ENCODE measurements around the gene PPT1. TPM values are rescaled to one million over a fixed set of nuclear protein-coding genes. Genes with fewer than 3 reads are reported as not detected.
"Not testable (repeated sequence)": the region's sequence is repeated elsewhere in the genome, so short reads cannot be mapped to it uniquely, and the experiment has no call there.

The PPT1 gene
- total RNA-seq, 2 donors from 2014 or later: 30.0 to 34.6 TPM

DNA sequence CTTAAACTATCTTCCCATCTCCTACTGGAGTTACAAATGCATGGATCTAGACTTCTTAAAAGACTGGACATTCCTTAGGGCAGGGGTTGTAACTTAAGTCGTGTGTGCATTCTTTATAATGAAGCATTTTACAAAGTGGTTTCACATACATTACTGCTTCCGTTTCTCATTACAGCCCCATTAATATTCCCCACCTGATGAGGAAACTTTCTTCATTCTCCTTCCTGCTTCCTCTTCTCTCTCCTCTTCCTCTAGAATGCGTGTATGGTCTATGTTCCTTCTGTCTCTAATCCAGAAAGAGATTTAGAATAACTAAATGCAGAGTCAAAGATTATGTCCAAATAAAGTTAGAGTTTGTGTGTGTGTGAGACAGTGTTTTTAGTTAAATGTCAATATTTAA is 58.4 kb downstream of the PPT1 start:
- peaks cover 0 to 79% of the 10 kb centered on the region in 2 donors for H3K4me1 ChIP-seq
- H3K9me3 ChIP-seq: no peaks in the 10 kb centered on the region

DNA sequence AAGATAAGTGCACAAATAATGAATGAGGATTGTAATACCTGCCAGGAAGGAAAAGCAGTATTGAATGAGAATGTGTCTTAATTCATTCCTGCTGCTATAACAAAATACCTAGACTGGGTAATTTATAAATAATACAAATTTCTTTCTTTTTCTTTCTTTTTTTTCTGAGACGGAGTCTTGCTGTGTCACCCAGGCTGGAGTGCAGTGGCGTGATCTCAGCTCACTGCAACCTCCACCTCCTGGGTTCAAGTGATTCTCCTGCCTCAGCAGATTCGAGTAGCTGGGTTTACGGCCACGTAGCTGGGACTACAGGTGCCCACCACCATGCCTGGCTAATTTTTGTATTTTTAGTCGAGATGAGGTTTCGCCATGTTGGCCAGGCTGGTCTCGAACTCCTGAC is 59.8 kb downstream of the PPT1 start:
- not testable (repeated sequence) for H3K4me3 ChIP-seq; DNase-seq (ENCODE audit: low spot score); H3K27me3 ChIP-seq; H3K36me3 ChIP-seq; H3K9me3 ChIP-seq
- Histone ChIP-seq H3K27ac (peak overlapping the region; percentile 81 to 100), H3K4me1 (peaks cover 0 to 66% of the 10 kb centered on the region in 2 donors)

More for the DNA sequence above, 58.4 kb downstream of the PPT1 start:
- no peak for DNase-seq (ENCODE audit: low spot score)
- Histone ChIP-seq H3K36me3 (no peaks in the 10 kb centered on the region), H3K27me3 (no peaks in the 10 kb centered on the region), H3K4me3 (no peak overlapping the region), H3K27ac (peak overlapping the region; percentile 99 to 100)
- TF ChIP-seq, protein P1, sequence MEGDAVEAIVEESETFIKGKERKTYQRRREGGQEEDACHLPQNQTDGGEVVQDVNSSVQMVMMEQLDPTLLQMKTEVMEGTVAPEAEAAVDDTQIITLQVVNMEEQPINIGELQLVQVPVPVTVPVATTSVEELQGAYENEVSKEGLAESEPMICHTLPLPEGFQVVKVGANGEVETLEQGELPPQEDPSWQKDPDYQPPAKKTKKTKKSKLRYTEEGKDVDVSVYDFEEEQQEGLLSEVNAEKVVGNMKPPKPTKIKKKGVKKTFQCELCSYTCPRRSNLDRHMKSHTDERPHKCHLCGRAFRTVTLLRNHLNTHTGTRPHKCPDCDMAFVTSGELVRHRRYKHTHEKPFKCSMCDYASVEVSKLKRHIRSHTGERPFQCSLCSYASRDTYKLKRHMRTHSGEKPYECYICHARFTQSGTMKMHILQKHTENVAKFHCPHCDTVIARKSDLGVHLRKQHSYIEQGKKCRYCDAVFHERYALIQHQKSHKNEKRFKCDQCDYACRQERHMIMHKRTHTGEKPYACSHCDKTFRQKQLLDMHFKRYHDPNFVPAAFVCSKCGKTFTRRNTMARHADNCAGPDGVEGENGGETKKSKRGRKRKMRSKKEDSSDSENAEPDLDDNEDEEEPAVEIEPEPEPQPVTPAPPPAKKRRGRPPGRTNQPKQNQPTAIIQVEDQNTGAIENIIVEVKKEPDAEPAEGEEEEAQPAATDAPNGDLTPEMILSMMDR (IDR thresholded peaks at IDR 0.05): no peak

DNA sequence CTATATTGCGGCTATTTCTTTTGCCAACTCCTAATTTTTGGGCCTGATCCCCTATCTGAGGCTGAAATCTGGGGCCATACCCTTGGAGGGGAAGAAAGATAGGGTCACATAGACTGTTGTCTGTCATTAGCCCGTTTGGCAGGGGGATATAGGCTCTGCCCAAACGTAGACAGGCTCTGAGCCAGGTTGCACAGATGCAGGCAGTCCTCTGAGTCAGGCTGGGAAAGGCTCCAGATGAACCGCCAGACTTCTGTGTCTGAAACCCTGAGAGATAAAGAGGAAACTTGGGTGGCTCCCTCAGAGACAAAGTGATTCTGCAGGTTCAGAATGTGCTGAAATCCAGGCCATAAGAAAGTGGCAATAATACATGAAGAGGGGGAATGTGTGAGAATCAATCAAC is 60.5 kb downstream of the PPT1 start:
- no peaks in the 10 kb centered on the region for H3K36me3 ChIP-seq
- peaks cover 0 to 59% of the 10 kb centered on the region in 2 donors for H3K4me1 ChIP-seq
- peak; percentile 82 for DNase-seq (ENCODE audit: low spot score)
- H3K27ac ChIP-seq: peak overlapping the region; percentile 81 to 100
- no peak overlapping the region for H3K4me3 ChIP-seq
- TF ChIP-seq, protein P1 (IDR thresholded peaks at IDR 0.05): no peak
- no peaks in the 10 kb centered on the region for H3K9me3 ChIP-seq
- H3K27me3 ChIP-seq: no peaks in the 10 kb centered on the region

DNA sequence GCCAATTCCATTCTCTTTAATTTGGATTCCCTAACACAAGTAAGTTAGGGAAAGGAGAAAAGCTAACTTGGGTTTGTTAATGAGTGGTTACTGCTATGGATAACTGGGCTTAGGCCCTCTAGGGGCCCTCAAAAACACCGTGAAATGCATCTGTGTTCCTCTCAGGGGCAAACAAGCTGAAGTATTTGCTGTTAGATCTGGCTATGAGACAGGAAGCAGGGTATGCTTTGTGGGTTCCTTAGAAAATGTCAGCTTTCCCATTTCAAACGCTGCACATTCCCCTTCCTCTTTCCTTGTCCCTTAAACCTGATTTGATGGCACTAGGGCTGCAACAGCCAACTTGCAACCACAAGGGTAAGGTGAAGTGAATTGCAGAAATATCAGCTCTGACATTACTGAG is 62.2 kb downstream of the PPT1 start:
- Histone ChIP-seq H3K36me3 (no peaks in the 10 kb centered on the region), H3K9me3 (no peaks in the 10 kb centered on the region), H3K4me3 (no peak overlapping the region), H3K4me1 (peaks cover 0 to 52% of the 10 kb centered on the region in 2 donors), H3K27me3 (no peaks in the 10 kb centered on the region), H3K27ac (peak overlapping the region; percentile 46 to 60)
- TF ChIP-seq, protein P1 (IDR thresholded peaks at IDR 0.05): no peak
- DNase-seq (ENCODE audit: low spot score): no peak

DNA sequence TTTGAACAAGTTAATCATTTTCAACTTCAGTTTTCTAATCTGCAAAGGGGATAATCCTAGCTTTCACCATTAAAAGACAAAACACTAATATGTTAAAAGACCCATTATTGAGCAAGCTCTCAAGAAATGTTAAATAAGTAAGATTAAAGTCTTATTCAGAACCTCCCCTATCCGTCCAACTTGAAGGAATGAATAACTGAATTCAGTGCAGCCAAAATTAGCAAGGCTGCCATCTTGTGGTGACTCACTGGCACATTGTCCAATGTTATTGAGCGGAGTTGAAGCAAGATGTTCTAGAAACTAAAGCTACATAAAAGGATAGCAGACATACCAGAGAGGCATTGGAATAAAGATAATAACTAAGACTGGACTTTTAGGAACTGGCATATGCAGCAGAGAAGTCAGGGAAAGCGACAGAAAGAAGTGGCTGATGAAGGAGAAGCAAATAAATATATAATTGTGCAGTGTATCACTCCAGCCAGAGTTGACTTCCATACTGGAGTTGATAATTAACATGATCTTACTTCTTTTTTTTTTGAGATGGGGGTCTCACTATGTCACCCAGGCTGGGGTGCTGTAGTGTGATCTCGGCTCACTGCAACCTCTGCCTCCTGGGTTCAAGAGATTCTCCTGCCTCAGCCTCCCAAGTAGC is 64.7 kb downstream of the PPT1 start:
- Histone ChIP-seq H3K9me3 (no peaks in the 10 kb centered on the region), H3K27ac (no peak overlapping the region), H3K4me1 (peaks cover 0 to 28% of the 10 kb centered on the region in 2 donors), H3K4me3 (no peak overlapping the region), H3K27me3 (no peaks in the 10 kb centered on the region), H3K36me3 (no peaks in the 10 kb centered on the region)
- TF ChIP-seq, protein P1 (IDR thresholded peaks at IDR 0.05): peak; percentile 65 to 76
- peak; percentile 69 for DNase-seq (ENCODE audit: low spot score)

DNA sequence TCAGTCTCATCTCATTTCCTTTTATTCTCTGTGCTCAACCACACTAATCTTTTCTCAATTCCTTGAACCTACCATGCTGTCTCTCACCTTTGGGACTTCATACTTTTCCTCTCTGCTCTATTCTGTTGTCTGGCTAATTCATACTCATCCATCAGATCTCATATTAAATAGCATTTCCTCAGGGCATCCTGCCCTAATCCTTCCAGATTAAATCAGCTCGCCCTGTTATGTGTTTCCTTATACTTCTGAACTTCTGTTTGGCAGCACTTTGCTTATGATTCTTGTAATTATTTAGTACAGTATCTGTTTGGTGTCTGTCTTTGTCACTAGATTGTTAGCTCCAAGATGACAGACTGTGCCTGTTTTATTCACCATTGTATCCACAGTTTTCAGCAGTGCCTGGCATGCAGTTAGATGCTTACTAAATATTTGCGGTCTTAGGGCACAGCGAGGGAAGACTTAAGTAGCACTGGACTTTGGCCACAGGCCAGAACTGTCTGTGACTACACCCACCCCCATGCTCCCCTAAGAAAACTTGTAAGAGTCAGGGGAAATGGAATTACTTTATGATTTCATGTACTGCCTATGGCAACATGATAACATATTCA is 66.4 kb downstream of the PPT1 start:
- DNase-seq (ENCODE audit: low spot score): no peak
- Histone ChIP-seq H3K4me3 (no peak overlapping the region), H3K27ac (no peak overlapping the region), H3K4me1 (peaks cover 0 to 12% of the 10 kb centered on the region in 2 donors), H3K27me3 (no peaks in the 10 kb centered on the region), H3K36me3 (no peaks in the 10 kb centered on the region), H3K9me3 (peaks cover 0 to 8% of the 10 kb centered on the region in 2 donors)
- TF ChIP-seq, protein P1 (IDR thresholded peaks at IDR 0.05): no peak

Data from right atrium auricular region (tissue), 2 donors.